Stimulated activated CD8-positive, alpha-beta memory T cell treated with anti-CD3 and anti-CD28 coated beads, Interleukin-7, amount 100 ng/mL, for 1 hour (primary cell): ENCODE data around the gene SHISA6.

Source experiments
- DNase-seq, 2 donors: peaks; one replicate each; pipeline ENCODE4 v3.0.0-alpha.2; 2020; ENCODE audit warnings: low read depth in 2 of 2

The SHISA6 gene

DNA sequence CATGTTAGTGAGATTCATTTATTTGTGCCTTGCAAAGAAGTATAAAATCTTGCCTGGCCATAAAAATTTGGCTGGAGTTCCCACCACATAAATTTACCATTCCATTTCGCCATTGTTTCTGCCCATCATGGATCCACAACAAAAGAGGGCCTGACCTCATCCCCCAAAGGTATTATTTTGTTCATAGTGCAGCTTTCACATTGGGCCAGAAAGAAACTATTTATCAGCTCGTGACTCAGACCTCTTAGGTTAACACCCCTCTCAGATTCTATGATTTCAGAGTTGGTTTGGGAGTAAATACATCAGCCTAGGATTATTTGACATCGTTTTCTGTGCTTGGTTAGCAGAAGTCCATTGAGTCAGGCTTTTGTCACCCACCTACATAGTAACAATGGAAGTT, 108.1 kb downstream of the SHISA6 start:
- DNase-seq = no peak

DNA sequence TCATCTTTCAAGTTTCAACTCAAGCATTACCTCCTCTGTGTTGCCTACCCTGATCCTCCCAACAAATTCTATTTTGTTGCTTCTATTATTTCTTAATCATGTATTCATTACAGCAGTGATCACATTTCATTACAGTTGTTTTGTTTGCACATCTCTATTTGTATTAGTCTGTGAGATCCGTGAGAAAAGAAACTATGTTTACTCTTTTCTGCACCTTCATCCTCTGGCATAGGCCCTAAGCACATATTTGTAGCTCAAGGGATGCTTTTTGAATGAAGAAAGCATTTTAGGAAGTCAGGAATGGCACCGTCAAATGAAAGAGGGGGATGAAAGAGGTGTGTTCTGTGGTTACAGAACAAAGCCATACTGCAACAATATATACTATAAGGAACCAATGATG, 110.5 kb downstream of the SHISA6 start:
- no peak for DNase-seq

DNA sequence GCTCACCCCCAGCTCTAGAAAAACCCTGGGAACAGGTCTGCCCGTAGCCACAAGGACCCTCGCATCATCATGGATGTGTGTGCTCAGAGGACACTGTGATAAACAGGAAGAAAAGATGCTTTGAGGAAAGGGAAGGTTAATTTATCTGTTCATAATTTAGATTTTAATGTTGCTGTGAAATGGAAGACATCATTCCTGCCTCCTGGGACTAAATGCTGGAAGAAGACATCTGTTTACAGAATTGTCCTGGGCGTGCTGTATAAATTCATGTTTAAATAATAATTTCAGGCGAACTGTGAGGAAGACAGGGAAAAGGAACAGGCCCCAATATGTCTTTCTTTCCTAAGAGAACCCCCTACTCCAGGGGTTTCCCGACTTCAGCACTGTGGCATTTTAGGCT, 112.6 kb downstream of the SHISA6 start:
- DNase-seq = no peak

DNA sequence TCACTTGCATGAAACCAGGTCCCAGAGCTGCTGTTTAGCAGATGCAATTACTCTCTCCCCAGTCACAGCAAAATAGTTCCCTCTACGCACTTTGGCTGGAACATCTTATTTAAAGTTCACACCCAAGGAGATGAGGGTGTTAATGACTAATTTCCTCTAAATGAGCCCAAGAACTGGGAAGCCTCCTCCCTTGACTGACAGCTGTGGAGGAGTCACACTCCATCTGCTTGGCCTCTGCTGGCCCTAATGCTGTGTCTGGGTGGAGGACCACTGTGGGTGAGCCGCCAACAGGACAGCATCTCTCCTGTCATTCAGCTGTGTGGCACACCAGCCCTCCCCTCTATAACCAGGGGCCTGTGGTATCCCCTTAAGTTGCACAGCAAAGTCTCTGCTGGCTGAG, 115.4 kb downstream of the SHISA6 start:
- no peak for DNase-seq

DNA sequence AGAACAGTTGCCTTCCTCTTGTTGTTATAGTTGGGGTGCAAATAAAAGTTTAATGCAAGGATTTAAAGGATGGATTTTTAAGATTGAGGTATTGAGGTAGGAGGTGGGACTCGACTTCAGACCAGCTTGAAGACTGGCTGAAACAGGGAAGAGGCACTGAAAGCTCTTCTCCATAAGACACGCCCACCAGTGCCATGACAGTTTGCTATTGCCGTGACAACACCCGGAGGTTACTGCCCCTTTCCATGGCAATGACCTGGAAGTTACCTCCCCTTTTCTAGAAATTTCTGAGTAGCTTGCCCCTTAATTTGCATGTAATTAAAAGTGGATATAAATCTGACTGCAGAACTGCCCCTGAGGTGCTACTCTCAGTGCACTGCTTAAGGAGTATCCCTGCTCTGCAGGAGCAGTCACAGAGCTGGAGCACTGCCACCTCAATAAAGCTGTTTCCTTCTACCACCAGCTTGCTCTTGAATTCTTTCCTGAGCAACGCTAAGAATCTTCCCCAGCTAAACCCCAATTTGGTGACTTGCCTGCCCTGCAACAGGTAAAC, 122.6 kb downstream of the SHISA6 start:
- DNase-seq = no peak

DNA sequence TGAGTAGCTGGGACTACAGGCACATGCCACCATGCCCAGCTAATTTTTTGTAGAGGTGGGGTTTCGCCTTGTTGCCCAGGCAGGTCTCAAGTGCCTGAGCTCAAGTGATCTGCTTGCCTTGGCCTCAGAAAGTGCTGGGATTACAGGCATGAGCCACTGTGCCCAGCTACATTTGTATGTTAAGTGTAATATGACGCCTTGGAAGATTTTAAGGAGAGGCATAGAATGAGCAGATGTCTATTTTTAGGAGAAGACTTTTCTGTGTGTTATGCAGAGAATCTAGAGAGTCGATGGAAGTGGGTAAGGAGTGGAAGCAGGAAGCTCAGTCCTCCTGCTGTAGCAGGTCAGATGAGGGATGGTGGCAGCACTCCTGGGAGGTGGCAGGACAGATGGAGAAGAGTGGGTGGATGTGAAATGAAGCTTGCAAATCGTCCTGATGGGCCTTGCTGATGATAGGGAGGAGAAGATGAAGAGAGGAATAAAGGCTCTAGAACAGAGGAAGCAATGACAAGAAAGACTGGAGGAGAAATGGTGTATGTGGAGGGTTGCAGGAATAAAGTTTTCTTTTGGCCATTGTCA, 125.3 kb downstream of the SHISA6 start:
- DNase-seq = no peak

DNA sequence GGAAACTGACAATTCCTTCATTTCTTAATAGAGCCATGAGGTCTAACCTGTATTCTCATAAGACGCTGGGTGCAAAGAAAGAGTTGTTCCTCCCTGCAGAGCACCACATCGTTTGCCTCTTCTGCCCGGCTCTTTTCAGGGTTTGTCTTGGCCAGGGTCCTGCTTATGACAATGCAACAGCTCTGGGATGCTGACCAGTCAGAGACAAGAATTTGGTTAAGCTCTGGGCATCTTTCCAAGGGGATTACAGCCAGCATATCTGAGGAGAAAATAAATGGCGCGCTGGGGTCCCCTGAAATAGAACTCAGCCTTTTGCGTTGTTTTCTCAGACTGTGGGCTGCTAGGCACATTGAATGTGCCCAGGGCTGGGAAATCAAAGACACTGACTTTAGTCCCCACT, 128.6 kb downstream of the SHISA6 start:
- no peak for DNase-seq

DNA sequence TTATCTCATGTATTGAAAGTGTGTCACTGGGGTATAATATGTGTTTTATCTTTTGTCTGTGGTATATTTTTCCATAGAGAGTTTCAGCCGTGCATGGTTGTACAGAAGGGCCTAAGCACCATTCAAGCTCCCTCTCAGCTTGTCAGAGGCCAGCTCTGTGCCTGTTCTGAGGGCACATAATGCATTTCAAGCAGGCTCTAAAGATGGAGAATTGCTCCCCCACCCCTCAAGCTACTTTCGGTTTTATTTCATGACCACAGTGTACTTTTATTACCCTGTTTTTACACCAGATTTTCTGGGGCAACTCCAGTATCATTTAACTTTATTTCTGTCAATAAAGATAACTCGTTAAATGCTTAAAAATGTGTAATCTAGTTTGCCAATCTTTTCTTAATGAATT, 131.7 kb downstream of the SHISA6 start:
- no peak for DNase-seq

DNA sequence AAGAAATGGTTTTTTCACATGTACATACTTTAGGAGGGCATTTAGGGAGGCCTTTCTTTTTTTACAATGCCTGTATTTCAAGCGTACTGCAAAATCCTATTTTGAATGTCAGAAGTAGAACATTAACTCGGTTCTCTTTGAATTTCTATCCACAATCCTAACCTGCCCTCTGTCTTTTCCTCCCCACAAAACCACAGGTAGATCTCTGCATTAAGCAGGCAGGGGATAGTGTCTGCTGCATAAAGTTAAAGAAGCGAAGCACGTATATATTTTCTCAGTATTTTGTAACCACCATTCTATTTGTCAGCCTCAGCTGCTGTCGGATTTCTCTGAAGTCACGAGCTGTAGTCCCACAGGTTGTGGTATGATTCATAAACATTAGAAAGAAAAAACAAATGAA, 137.5 kb downstream of the SHISA6 start:
- DNase-seq = no peak

DNA sequence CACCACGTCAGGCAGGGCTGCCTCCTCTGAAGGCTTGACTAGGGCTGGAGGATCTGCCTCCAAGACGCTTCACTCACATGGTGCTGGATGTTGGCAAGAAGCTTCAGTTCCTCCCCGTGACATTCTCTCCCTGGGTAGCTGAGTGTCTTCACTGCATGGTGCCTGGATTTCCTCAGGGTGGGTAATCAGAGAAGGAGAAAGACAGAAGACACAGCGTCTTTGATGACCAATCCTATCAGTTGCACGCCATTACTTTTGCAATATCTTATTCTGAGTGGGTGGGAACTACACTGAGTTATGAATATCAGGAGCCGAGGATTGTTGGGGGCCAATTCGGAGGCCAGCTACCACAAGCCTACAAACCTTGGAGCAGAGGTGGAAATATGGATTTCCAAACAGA, 139.7 kb downstream of the SHISA6 start:
- DNase-seq = no peak

DNA sequence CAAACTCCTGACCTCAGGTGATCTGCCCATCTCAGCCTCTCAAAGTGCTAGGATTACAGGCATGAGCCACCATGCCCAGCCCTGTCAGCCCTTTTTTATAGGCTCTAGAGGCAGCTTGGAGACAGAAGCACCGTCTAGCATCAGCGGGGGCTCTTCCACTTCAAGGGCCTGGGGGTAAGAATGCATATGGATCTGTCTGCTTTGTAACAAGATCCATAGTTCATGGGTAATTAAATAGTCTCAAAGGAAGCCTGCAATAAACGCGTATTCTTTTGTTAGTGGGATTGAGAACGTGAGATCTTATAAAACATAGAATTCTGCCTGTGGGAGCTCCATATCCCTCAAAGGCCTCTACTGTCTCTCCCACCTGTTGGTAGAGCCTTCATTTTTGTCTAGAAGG, 142.1 kb downstream of the SHISA6 start:
- no peak for DNase-seq

DNA sequence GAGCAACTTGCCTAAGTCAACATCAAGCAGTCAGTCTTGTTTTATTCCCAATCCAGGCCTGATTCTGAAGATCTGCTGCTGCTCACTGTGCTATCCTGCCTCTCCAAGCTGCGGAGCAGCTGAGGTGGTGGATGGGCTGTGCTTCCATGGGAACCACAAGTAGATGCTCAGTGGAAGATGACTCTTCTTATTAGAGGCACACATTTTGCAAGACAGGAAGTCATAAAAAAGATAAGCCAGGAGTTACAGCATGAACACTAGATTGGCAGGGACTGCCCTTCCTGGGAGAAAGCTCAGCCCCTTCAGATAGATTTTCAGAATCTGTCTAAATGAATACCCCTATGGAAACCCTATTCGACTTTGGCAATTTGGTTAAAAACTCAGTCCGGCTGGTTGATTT, 143.1 kb downstream of the SHISA6 start:
- DNase-seq = no peak

DNA sequence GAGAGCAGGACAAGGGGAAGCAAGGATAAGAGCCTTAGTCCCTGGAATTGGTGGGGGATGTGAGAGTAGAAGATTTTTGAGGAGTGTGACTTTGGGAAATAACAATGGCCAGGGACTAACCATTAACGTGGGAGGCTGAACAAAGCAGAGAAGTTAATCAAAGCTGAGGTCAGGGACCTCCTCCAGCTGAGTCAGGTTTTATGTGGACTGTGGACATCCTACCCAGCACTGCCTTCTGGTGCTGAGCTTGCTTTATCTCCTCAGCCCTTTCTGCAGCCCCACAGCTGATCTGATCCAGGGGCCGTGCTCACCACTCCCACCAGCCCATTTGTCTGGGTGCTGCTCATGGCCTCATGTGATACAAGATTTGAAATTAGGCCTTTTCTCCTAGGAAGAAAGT, 146.6 kb downstream of the SHISA6 start:
- DNase-seq = no peak

DNA sequence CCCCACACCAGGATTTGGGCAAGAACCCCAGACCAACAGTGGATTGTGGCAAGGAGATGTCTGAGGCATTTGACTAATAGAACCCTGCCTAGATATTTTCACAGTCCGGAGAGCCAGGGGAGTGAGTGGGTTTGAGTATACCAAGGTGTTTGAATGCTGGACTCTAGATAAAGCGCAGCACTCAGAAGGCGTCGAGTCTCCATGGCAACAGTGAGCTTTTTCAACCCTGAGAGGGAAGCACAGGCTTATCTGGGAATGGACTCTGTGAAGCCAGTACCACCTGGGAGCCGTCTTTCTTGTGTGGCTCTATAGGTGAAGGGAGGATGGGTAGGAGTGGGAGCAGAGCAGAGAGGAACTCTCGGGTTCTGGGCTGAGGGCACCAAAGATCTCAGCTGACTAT, 147.0 kb downstream of the SHISA6 start:
- DNase-seq = no peak

DNA sequence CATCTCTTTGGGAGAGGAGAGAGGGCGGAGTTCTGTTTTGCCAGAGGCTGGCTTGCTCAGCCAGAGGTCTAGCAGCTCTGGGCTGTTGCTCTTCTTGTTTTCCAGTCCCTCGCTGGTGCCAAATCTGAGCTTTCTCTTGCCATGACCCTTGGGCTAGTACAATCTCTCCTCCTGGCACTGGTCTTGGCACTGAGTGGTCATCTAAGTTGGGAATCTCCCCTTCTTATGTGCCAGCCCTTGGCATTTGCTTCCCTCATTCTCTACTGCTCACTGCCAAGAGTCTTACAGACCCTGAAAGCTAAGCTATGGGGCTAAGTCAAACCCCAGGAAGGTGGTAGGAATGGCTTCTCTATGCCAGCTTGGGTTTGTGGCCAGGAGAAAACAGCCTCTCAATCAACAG, 148.6 kb downstream of the SHISA6 start:
- no peak for DNase-seq

DNA sequence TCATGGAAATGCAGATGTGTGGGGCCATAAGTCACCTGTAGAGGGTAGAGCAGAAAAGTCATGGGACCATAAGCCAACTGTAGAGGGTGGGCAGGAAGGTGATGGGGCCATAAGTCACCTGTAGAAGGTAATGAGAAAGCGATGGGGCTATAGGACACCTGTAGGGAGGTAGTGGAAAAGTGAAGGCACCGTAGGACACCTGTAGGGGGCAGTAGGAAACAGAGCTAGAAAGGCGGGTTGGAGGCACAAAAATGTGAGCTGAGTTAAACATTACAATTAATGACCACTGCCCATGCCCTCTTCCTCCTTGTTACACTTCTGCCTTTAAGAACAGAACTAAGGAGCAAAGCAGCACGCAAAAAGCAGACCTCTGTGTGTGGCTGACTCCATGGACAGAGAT, 150.1 kb downstream of the SHISA6 start:
- no peak for DNase-seq

DNA sequence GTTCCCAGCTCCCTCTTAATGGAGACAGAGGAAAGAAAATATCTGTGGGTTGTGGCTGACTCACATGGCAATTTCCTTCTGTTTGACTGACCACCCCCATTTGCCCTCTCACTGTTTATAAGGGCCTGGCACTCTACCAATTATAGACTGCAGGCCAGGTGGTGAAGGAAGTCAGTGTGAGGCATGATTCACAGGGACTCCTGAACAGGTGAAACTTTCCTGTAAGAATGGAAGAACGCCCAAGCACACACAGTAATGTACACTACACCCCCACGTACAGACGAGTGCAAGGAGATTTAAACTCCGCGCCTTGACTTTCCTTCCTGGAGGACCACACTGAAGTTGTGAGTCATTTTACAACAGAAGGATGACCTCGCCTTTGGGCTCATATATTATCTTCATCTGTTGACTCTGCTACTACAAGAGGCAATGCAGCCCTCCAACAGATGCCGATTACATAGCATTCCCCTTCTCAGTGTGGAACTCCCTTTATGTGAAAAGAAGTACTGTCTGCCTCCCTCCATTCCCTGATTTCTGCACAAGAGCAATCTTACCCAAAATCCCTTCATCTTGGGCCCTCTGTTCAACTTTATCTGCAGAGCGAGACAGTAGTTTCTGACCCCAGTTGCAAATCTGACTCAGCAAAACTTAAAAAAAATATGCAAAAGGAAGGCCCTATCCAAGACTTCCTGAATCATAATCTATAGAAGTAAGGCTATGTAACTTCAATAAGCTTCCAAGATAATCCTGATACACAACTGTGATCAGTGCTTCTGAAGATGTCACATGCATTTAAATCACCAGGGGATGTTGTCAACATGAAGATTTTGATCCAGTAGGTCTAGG, 163.6 kb downstream of the SHISA6 start:
- DNase-seq = no peak

DNA sequence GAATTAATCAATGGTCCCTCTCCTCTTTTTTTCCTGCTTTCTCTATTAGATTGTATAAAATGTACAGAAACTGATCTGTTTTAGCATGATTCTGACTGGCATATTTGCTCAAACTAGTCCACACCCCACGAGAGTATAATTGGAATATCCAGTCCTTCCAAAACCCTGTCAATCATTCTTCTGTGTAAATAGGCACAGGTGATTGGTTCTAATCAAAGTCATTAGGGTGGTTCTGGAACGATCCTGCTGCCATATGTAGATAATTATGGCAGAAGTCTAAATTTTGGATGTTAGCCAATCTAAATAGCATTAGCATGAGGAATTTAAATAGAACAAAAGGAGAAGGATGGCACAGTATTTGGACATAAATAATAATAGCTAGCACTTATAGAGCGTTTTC, 165.7 kb downstream of the SHISA6 start:
- no peak for DNase-seq

DNA sequence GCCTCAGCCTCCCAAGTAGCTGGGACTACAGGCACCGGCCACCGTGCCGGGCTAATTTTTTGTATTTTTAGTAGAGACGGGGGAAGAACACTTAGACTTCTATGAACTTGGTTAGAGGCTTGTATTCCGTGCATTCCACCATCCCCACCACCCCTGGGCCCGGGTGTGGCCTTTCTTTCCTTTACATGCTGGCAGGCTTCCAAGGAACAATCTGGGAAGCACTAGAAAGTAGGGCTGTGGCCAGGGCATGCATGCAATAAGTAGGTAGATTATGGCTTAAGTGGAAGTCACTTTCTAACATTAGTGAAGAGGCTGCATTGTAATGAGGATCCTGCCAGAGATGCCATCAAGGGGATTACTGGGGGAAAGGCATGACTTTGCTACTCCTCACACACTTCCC, 171.6 kb downstream of the SHISA6 start:
- no peak for DNase-seq

DNA sequence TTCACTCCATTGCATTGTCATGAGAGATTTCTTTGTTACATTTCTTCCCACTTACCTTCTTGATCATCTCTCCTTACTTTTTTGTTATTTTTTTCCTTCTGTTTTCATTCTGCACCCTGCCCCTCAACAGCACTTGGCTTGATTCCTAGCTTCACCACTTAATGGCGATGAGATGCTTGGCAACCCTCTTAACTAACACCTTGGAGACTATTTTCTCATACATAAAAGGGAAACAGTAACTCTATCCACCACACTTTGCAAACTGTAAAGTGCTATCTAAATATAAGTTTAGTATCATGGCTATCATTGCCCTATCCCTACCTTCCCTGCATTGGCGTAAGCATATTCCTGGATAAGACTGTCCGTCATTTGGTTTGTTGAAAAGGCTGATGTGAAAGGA, 177.3 kb downstream of the SHISA6 start:
- no peak for DNase-seq

DNA sequence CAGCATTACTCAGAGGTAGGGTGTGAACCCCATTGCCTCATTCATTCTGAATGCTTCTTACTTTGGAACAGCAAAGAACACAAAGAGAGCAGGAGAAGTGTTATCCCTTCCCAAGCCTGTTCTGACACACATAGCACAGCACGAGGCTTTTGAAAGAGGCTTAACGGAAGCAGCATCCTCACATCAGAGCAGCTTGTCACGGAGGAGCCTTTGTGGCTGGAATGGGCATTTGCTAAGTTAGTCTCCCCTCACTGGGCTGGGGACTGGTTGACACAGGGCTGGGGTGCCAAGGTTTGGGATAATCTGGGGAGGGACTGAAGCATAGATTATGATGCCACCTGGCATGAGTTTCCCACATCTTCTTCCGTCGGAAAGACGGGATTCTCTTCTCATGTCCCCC, 189.7 kb downstream of the SHISA6 start:
- no peak for DNase-seq

DNA sequence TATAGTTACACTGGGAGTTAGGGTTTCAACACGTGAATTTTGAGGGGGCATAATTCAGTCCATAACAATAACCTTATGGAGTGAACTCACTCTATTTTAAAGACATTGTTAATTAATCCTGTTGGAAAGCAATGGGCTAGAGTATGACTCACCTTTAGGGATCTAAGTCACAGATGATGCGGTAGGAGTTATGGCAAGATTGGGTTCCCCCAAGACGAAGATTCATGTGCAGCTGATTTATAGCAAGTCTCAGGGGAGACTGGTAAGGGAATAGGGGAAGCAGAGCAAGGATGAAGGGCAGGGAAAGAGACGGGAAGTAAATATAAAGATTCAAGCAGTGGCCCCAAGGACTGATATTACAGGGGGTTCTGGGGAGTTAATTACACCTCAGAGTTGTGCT, 197.7 kb downstream of the SHISA6 start:
- DNase-seq = no peak

DNA sequence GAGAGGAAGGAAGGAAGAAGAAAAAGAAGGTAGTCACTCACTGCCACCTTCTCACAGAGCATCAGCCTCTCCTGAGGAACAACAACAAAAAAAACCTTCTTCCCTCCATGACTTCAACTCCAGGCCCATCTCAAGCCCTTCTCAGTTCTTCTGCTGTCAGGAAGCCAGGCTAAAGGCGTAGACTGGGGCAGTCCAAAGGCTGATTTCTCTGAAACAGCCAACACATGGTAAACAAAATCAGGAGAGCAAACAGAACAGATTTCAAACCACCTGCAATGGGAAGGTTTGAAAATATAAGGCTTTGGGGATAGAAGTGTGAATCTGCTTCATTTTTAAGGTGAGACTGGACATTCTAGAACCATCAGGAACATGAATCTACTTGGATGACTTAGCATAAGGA, 200.0 kb downstream of the SHISA6 start:
- no peak for DNase-seq

DNA sequence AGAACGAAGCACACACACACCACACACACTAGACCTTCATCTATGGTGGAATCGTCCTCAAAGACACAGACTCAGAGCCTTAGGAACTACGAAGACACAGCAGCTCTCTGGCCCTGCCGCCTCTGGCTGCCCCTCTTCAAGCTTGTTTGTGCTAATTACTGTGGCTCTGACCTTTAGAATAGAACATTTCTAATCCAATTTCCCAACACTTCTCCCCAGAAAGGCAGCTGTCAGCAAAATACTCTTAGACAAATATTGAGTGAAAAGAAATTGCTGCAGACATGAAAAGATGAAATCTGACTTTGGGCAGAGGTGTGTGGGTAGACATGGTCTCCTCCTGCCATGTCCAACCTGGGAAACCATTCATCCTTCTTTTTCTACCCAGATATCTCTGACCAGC, 205.3 kb downstream of the SHISA6 start:
- no peak for DNase-seq
